Gastroesophageal sphincter (tissue), 4 donors: ENCODE measurements around the gene CNTNAP2. TPM values are rescaled to one million over a fixed set of nuclear protein-coding genes. Genes with fewer than 3 reads are reported as not detected.

Experiments used
- ATAC-seq: fragments of 150-250 bp; one replicate; pipeline ENCODE4 v1.9.1; 2016; ENCODE audit warnings: mild to moderate bottlenecking, moderate library complexity
- H3K27ac ChIP-seq, 4 donors: fragments of 200-600 bp; sonication (generic) in 3 of 4; 1 replicate in 3 of 4; 2 replicates in 1 of 4; pipeline ENCODE4 v1.5.1; 2016 to 2019
- H3K27me3 ChIP-seq: fragments of 200-600 bp; sonication (generic); one replicate; pipeline ENCODE4 v1.5.1; 2019
- H3K36me3 ChIP-seq, 2 donors: fragments of 200-600 bp; sonication (generic); one replicate each; pipeline ENCODE4 v1.5.1; 2019; ENCODE audit warnings: control low read depth in 1 of 2
- H3K4me1 ChIP-seq, 3 donors: fragments of 200-600 bp; sonication (generic); 1 replicate in 2 of 3; 2 replicates in 1 of 3; pipeline ENCODE4 v1.5.1; 2016 to 2019; ENCODE audit warnings: control low read depth in 2 of 3
- H3K4me3 ChIP-seq, 2 donors: fragments of 200-600 bp; sonication (generic); one replicate each; pipeline ENCODE4 v1.5.1; 2019; ENCODE audit warnings: mild to moderate bottlenecking in 1 of 2, moderate library complexity in 1 of 2
- H3K9me3 ChIP-seq, 3 donors: fragments of 200-600 bp; sonication (generic); one replicate each; pipeline ENCODE4 v1.5.1; 2017 to 2019; ENCODE audit warnings: control low read depth in 2 of 3
- EP300 ChIP-seq: sonication (generic); formaldehyde crosslinking; IDR thresholded peaks from one replicate; pipeline ENCODE4 v1.6.1; 2017; ENCODE audit warnings: antibody characterized with exemption, mild to moderate bottlenecking
- POLR2A ChIP-seq, 2 donors: fragments of 450-650 bp; IDR thresholded peaks; one replicate each; pipeline ENCODE4 v1.6.1; 2017; ENCODE audit warnings: antibody characterized with exemption in 2 of 2, mild to moderate bottlenecking in 2 of 2, moderate library complexity in 1 of 2
- POLR2AphosphoS5 ChIP-seq: sonication (generic); formaldehyde crosslinking; IDR thresholded peaks from one replicate; pipeline ENCODE4 v1.6.1; 2017; ENCODE audit warnings: antibody characterized with exemption
- WGBS, 2 donors: methylation state at CpG; one replicate each; pipeline ENCODE4 v1.1.5; 2018; ENCODE audit warnings: low coverage in 1 of 2; 5-methylcytosine and 5-hydroxymethylcytosine counted together
- total RNA-seq, 4 donors: library from RNA; depleted of rRNA; stranded (reverse); fragments of >200 nt; gene quantifications; one replicate each; pipeline ENCODE4 v1.1.0, GENCODE V29; 2016
- TF ChIP-seq, protein P1 (sequence below), 4 experiments: fragments of 200-600 bp in 2 of 4; fragments of 450-650 bp in 2 of 4; sonication (generic) in 1 of 4; IDR thresholded peaks; one replicate each; pipeline ENCODE4 v1.5.1; 2017 to 2019; ENCODE audit warnings: antibody characterized with exemption in 4 of 4, mild to moderate bottlenecking in 2 of 4, moderate library complexity in 2 of 4

CNTNAP2 gene
- total RNA-seq, 4 donors from 2014 or later, result 1.5 to 8.9 (median 3.2) TPM

DNA sequence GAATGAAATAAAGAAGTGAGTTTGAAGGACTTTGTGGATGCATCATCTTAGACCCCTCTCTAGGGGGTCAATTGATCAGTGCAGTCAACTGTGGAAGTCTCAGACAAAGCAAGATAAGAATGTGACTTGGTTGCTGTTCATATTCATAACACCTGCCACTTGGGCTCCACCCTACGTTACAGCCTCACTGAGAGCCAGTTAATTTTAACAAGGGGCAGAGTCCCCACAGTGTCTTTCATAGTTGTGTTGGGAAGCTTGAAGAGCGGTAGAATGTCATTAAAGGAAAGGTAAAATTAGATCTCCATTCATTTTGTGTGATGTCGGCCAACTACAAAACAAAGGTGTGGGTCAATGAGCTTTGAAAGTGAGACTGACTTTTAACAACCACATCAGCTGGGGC, 2031.9 kb downstream of the CNTNAP2 start:
- ATAC-seq, result no peak
- WGBS, 2 donors, result 83 to 88% methylated on average over 3 of the region's 3 CpGs
- TF ChIP-seq POLR2A (IDR thresholded peaks at IDR 0.05) (no peak), POLR2AphosphoS5 (no peak)

DNA sequence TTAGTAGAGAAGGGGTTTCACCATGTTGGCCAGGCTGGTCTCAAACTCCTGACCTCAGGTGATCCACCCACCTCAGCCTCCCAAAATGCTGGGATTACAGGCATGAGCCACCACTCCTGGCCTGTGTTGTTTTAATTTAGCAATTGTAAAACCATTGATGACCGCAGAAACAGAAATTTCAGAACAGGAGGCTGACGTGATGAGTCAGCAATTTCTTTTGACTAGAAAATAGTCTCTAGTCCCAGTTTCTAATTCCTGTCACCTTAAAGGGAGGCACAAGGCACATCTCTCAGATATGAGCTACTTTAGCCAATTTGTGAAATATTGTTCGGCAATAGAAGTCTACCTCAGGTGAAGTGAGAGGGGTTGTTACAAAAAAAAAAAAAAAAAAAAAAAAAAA, 2033.1 kb downstream of the CNTNAP2 start:
- ATAC-seq, result no peak
- 89% methylated on average over 3 of the region's 3 CpGs; no CpG with 5 or more reads in 1 of the 2 donors for WGBS, 2 donors
- Histone ChIP-seq H3K4me3 (no peak overlapping the region), H3K27ac (no peak overlapping the region), H3K9me3 (no peaks in the 10 kb centered on the region), H3K36me3 (no peaks in the 10 kb centered on the region), H3K27me3 (no peaks in the 10 kb centered on the region), H3K4me1 (peaks cover 0 to 18% (median 4%) of the 10 kb centered on the region in 3 donors)
- TF ChIP-seq, protein P1, sequence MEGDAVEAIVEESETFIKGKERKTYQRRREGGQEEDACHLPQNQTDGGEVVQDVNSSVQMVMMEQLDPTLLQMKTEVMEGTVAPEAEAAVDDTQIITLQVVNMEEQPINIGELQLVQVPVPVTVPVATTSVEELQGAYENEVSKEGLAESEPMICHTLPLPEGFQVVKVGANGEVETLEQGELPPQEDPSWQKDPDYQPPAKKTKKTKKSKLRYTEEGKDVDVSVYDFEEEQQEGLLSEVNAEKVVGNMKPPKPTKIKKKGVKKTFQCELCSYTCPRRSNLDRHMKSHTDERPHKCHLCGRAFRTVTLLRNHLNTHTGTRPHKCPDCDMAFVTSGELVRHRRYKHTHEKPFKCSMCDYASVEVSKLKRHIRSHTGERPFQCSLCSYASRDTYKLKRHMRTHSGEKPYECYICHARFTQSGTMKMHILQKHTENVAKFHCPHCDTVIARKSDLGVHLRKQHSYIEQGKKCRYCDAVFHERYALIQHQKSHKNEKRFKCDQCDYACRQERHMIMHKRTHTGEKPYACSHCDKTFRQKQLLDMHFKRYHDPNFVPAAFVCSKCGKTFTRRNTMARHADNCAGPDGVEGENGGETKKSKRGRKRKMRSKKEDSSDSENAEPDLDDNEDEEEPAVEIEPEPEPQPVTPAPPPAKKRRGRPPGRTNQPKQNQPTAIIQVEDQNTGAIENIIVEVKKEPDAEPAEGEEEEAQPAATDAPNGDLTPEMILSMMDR (IDR thresholded peaks at IDR 0.05), result no peak
- TF ChIP-seq POLR2A (IDR thresholded peaks at IDR 0.05), result no peak
- TF ChIP-seq POLR2AphosphoS5, result no peak
- TF ChIP-seq EP300, result no peak

More for the DNA sequence above, 2031.9 kb downstream of the CNTNAP2 start:
- H3K27ac ChIP-seq, result no peak overlapping the region
- H3K36me3 ChIP-seq, result no peaks in the 10 kb centered on the region
- H3K4me1 ChIP-seq, result peaks cover 0 to 5% (median 2%) of the 10 kb centered on the region in 3 donors
- H3K9me3 ChIP-seq, result peaks cover 0 to 12% (median 0%) of the 10 kb centered on the region in 3 donors
- H3K4me3 ChIP-seq, result no peak overlapping the region
- H3K27me3 ChIP-seq, result no peaks in the 10 kb centered on the region

- H3K27me3 ChIP-seq, result no peaks in the 10 kb centered on the region
- H3K27ac ChIP-seq, result no peak overlapping the region
- H3K36me3 ChIP-seq, result no peaks in the 10 kb centered on the region
- peaks cover 0 to 22% (median 4%) of the 10 kb centered on the region in 3 donors for H3K4me1 ChIP-seq
- no peak for ATAC-seq
- H3K9me3 ChIP-seq, result no peaks in the 10 kb centered on the region
- WGBS, 2 donors, result 95% methylated on average over 2 of the region's 2 CpGs; no CpG with 5 or more reads in 1 of the 2 donors
- no peak overlapping the region for H3K4me3 ChIP-seq
- TF ChIP-seq POLR2AphosphoS5 (no peak), EP300 (no peak), POLR2A (IDR thresholded peaks at IDR 0.05) (no peak)
- TF ChIP-seq, protein P1 (IDR thresholded peaks at IDR 0.05), result no peak
These were observed 2035.2 kb downstream of the CNTNAP2 start for GRCh38 chr7:148151778-148152177.

GRCh38 chr7:148153616-148154284, 2037.1 kb downstream of the CNTNAP2 start:
- ATAC-seq, result peak; percentile 51
- peak; percentile 73 for TF ChIP-seq POLR2AphosphoS5
- TF ChIP-seq, protein P1 (IDR thresholded peaks at IDR 0.05), result no peak

GRCh38 chr7:148155000-148155399, 2038.4 kb downstream of the CNTNAP2 start:
- no peak overlapping the region for H3K4me3 ChIP-seq
- 79 to 88% methylated on average over 6 to 9 of the region's 9 CpGs for WGBS, 2 donors
- no peak overlapping the region for H3K27ac ChIP-seq
- TF ChIP-seq, protein P1 (IDR thresholded peaks at IDR 0.05), result no peak
- TF ChIP-seq POLR2AphosphoS5, result no peak
- TF ChIP-seq POLR2A (IDR thresholded peaks at IDR 0.05), result no peak
- no peak for TF ChIP-seq EP300
- H3K27me3 ChIP-seq, result no peaks in the 10 kb centered on the region
- H3K36me3 ChIP-seq, result no peaks in the 10 kb centered on the region
- no peaks in the 10 kb centered on the region for H3K9me3 ChIP-seq
- ATAC-seq, result no peak
- H3K4me1 ChIP-seq, result peaks cover 0 to 22% (median 4%) of the 10 kb centered on the region in 3 donors

More at GRCh38 chr7:148153616-148154284, 2037.1 kb downstream of the CNTNAP2 start:
- H3K36me3 ChIP-seq, result no peaks in the 10 kb centered on the region
- peak overlapping the region in 2 of 4 donors; percentile 13 to 14 for H3K27ac ChIP-seq
- H3K9me3 ChIP-seq, result no peaks in the 10 kb centered on the region
- H3K4me3 ChIP-seq, result no peak overlapping the region
- peaks cover 0 to 22% (median 4%) of the 10 kb centered on the region in 3 donors for H3K4me1 ChIP-seq
- WGBS, 2 donors, result 29 to 80% methylated on average over 2 to 5 of the region's 6 CpGs
- no peaks in the 10 kb centered on the region for H3K27me3 ChIP-seq
